Glomerular endothelial cell (primary cell): Measurements from ENCODE around the gene CCDC89. TPM values are rescaled to one million over a fixed set of nuclear protein-coding genes. Genes with fewer than 3 reads are reported as not detected.
"Not testable (repeated sequence)": the region's sequence is repeated elsewhere in the genome, so short reads cannot be mapped to it uniquely, and the experiment has no call there.

ENCODE experiments used
- DNase-seq: peaks from one replicate; pipeline ENCODE4 v3.0.0-alpha.2; 2011; ENCODE audit warnings: low read depth, low spot score; ENCODE audit errors: extremely low read depth
- total RNA-seq: library from RNA; depleted of rRNA; stranded (reverse); fragments of >200 nt; gene quantifications from 2 replicates; pipeline ENCODE4 v1.2.3, GENCODE V29; 2015

CCDC89 gene
- total RNA-seq, 1 donor from 2014 or later, result 0.58 TPM

DNA sequence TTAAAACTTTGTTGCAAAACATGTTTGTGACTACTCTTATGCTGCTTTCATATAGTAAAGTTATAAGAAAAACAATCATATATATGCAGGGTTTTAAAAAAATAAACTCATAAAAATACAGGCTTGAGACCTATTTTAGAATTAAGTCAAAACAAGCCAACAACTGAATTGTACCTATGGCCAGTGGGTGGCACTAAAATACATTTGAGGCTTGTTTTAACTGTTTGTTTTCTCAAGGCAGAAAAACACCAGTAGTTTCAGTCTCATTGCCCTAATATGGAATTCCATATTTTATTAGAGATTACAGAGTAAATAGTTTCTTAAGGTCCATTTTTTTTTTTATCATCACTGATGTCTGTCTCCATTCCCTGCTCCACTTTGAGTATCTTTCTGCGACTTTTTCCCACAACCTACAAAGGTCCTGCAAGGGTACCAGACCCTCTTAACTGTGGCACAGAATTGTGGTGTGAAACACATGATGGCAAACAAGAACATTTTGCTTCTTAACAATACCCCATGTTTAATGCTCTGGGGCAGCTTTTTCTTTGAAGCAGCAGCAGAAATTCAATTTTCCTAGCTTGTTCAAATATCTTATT is 8.5 kb upstream of the CCDC89 start:
- DNase-seq, result peak; percentile 42

DNA sequence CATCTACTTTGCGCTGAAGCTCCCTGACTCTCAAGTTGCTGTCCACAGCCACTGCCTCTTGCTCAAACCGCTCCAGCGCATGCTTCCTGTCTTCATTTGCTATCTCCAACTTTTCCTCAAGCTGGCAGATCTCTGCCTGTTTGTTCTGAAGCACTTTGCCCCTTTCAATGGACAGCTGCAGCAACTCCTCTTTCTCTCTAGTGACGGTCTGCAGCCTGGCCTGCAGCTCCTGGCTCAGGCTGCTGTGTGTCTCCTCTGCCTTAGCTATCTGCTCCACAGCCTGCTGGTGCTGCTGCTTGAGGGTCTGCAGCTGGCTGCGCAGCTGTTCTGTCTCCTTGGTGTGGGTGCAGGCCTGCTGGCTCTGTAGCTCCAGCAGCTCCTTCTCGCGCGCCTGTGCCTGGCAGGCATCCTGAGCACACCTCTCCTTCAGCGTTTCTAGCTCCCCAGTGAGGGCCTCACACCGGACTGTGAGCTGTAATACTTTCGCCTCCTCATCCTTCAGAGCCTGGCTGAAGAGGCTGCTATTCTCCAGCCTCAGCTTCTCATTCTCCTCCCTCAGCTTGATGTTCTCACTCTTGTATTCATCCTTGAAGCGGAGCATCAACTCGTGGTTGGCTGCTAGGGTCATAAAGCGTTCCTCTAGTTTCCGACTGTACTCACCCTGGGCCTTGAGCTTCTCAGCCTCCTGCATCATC is 723 bp downstream of the CCDC89 start:
- DNase-seq, result no peak

DNA sequence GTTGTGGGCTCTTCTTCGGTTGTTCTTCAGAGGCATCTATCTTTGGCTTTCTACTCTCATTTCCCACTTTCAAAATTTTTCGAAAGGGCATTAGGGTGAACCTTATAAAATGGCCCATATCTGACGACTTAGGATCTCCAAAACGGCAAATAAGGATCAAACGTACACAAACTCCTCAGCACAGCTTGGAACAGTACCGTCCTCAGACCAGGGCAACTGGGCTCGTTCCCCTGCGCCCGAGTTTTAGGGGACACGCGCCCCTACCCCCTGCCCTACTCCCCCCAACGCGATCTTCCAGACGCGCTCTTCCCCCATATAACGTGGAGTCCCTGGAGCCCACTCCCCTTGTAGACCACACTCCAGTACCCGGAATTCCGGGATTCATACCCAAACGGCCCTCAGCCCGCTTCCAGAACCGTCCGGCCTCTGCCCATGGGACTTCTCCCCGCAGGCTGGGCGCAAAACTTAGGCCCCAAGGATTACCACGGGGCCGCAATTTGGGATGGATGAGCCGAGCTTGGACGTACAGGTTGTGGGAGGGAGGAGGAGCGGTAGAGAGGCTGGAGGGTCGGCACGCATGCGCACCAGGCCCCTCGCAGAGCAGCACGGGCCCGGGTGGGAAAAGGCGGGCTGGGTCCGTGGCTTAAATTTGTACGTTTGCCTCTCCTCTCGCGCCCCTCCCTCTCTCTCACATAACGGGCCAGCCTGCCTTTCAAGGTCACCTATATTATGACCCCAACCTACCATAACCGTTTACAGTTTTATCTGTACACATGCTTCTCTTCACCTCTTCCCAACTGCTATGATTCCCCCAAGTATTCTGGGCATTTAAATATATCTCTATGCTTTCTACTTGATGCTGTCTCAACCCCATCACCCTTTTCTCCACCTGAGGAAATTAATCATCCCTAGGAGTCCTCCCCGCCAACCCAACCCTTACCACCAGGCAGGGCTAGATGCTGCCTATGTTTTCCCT is 3.4 kb downstream of the CCDC89 start:
- DNase-seq, result no peak

DNA sequence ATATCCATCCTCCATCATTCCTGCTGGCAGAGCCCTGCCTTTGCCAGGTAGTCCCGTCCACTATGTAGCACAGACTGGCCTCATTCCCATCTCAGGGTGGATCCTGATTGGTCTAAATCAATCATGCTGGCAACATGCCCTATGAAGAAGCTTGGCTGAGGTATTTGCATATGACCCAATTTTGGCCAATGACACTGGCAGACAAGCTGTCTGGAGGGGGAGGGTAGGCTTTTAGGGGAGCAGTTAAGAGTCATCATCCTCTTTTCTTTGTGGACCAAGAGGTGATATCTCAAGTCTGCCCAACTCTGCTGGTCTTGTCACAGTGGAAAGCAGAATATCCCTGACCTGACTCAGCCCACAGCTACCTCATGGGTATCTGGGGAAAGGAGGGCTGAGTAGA is 5.1 kb downstream of the CCDC89 start:
- DNase-seq, result no peak

DNA sequence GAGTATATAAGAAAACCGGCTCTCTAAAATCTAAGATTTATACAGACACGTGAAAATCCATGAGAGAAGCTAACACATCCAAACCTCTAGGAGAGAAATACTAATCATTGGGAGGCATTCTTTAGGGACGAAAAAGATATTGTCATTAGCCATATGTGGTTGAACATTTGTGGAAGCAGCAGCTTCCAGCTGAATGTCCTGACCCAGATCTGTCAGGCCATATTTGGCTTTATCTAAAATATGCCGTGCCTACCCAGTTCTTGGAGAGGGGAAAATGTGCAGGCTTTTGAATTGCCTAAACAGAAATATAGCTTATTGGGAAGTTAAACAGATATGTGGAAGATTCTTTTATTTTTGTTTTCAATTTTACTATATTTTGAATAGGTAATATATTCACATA is 6.4 kb downstream of the CCDC89 start:
- DNase-seq, result no peak

DNA sequence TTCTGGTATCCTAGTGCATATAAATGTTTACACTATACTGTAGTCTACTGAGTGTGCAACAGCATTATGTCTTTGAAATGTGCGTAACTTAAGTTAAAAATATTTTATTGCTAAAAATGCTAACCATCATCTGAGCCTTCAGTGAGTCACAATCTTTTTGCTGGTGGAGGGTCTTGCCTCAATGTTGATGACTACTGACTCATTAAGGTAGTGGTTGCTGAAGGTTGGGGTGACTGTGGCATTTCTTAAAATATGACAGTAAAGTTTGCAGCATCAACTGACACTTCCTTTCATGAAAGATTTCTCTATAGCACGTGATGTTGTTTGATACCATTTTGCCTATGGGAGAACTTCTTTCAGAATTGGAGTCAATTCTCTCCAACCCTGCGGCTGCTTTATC is 12.6 kb downstream of the CCDC89 start:
- no peak for DNase-seq

DNA sequence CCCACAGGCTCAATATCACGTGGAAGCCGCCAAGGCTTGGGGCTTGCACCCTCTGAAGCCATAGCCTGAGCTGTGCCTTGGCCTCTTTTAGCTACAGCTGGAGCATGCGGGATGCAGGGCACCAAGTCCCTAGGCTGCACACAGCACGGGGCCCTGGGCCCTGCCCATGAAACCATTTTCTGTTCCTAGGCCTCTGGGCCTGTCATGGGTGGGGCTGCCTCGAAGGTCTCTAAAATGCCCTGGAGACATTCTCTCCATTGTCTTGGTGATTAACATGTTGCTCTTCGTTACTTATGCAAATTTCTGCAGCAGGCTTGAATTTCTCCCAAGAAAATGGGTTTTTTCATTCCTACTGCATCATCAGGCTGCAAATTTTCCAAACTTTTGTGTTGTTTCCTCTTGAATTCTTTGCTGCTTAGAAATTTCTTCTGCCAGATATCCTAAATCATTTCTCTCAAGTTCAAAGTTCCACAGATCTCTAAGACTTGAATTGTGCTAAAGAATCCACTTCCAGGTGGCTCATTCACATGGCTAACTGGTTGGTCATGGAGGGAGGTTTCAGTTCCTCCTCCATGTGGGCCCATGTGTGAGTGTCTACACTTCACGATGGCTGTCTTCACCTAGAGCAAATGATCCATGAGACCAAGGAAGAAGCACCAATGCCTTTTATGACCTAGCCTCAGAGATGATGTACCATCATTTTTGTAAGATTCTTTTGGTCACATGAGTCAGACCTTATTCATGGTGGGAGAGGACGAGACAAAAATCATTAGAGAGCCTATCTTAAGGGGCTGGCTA is 13.7 kb downstream of the CCDC89 start:
- DNase-seq, result no peak

DNA sequence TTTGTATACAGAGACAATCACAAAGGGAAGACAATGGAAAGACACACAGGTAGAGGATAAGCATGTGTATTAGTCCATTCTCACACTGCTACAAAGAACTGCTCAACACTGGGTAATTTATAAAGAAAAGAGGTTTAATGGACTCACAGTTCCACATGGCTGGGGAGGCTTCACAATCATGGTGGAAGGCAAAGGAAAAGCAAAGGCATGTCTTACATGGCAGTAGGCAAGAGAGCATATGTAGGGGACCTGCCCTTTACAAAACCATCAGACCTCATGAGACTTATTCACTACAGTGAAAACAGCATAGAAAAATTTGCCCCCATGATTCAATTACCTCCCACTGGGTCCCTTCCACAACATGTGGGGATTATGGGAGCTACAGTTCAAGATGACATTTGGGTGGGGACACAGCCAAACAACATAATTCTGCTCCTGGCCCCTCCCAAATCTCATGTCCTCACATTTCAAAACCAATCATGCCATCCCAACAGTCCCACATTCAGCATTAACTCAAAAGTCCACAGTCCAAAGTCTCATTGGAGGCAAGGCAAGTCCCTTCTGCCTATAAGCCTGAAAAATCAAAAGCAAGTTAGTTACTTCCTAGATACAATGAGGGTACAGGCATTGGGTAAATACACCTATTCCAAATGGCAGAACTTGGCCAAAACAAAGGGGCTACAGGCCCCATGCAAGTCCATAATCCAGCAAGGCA is 14.9 kb downstream of the CCDC89 start:
- DNase-seq, result not testable (repeated sequence)

DNA sequence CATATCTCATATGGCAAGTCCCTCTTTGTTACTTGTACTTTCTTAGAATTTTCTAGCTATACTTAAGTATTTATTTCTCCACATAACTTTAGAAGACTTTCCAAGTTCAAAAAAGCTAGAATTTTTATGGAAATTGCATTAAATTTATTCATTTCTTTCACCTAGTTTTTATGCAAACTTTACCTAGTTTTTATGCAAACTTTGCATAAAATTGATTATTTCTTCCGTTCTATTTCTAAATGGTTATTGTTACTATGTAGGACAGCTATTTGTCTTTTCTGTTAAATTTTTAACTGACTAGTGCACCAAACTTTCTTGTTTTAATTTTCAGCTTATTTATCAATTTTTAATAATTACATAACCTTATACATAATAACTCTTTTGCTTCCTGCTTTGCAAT is 17.8 kb downstream of the CCDC89 start:
- no peak for DNase-seq

DNA sequence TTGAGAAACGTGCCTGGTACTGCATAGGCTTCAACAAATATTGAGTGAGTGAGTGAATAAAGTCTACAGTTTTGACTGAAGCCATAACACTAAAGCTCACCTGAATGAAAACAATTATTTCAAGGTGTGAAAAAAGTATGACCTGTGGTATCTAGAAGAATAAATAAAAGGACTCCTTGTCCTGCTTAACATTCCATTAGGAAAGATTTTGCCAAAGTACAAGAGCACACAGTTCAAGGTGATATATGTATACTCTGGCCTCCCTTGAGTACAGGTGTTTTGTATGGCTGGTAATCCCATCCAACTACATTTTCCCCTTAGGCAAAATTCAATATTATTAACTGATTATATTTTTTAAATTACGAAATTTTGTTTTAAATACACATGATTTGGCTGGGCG is 19.3 kb downstream of the CCDC89 start:
- DNase-seq, result no peak

DNA sequence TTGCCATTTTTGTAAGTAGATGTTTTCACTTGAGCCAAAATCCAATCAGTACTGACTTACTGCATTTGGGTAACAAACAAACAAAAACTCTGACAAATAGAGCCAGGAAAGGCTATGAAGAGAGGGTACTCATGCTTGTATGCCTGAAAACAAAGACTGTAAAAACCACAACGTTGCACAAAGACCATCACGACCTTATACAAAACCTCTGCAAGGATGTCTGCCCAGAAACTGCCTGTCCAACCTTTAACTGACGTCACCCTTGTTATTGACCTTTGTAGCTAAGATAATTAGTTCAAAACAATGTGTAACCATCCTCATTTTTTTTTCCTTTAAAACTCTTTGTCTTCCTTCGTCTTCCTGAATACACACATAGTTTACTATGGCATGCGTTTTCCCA is 20.3 kb downstream of the CCDC89 start:
- DNase-seq, result no peak

DNA sequence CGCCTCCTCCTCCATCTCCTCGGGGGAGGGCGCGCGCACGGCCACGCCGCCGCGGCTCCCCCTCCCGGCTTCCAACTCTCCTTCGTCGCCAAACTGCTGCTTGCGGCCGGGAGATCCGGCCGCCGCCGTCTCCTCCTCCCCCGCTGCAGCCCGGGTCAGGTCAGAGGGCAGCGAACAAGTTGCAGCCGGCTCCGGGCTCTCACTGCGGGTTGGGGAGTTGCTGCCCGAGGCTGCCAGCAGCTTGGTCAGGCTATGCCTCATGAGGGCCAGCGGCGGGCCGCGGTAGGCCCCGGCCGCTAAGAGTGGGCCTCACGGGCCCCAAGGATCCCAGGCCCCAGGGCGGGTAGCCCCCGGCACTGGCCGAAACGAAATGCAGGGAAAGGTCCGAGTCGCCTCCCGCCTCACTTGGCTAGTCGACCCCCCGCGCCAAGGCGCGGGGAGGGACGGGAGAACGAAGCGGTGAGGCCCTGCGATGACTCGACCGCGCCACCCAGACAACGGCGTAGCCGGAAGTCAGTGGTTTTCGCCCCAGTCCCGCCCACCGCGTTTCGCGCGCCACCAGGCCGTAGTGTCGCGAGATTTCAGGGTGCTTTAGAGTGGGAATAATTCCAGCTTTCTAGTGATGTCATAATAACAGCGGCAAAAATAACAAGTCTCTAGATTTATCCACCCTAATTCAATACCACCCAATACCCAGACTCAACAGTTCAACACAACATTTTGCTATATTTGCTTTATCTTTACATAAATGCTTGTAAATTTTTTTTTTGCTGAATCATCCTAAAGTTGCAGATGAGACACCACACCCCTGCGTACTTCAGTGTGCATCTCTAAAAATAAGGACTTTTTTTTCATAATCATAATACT is 21.1 kb downstream of the CCDC89 start, which contains the start of gene CREBZF:
TSS of gene CREBZF (minus strand) at position 515 of the 867 bp plus-strand sequence. CDS start at position 261, 254 bp downstream.
- DNase-seq, result peak; percentile 66

DNA sequence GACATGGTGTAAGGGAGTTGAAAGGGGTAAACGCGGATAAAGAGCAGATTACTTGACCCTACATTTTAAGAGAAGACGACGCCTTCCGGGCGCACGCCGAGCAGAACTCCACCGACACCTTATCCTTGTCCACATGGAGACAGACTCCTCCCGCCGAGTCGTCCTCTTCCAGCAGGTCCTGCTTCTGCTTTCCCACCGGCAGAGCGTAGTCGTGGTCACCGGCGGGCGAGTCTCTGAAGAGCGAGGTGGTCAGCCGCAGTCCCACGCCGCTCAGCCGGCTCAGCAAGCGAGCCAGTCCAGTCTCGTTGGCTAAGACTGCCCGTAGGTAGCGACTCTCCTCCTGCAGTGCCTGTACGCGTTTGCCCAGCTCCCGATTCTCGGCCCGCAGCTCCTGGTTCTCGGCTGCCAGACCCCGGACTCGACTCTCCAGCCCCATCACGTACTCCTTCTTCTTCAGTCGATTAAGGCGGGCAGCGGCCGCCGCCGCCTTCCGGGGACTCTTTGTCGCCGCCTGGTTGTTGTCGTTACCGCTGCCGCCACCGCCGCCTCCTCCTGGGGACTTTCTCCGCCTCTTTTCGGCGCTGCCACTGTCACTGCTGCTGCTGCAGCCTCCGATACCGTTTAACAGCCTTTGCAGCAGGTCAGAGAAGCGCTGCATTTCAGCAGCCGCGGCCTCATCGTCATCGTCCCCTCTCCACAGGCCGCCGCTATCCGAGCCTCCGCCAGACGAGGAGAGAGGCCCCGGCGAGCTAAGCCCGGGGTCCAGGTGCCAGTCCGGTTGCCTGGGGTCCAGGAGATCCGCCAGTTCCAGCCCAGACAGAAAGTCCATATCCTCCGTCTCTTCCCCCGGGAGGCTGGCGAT is 22.0 kb downstream of the CCDC89 start:
- no peak for DNase-seq

DNA sequence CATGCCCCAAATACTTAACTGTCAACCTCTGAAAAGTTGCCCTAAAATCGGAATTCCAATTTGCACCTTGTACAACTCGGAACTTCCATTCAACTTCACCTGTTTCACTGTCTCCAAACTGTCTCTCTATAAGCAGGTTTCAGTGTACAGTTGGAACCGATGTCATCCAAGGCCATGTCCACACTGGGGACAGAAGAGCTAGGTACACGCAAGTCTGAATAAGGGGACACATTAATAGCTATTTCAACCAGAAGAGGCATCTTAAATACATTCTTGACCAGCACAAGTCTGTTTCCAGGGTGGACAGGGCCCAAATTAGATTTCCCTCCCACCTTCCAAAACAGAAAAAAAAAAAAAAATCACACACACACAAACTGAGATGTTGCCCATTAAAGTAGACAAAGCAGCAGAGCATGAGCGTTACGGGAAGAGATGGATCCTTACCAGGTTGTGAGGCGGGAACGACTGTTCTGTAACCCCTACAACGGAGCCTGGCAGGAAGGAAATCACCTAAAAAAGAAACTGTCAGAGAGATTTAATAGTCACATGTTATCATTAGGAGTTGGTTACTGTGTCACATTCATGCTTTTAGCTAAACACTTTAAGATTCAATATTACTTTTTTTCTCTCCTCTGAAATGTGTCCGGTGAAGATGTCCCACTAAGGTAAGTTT is 22.8 kb downstream of the CCDC89 start:
- no peak for DNase-seq

DNA sequence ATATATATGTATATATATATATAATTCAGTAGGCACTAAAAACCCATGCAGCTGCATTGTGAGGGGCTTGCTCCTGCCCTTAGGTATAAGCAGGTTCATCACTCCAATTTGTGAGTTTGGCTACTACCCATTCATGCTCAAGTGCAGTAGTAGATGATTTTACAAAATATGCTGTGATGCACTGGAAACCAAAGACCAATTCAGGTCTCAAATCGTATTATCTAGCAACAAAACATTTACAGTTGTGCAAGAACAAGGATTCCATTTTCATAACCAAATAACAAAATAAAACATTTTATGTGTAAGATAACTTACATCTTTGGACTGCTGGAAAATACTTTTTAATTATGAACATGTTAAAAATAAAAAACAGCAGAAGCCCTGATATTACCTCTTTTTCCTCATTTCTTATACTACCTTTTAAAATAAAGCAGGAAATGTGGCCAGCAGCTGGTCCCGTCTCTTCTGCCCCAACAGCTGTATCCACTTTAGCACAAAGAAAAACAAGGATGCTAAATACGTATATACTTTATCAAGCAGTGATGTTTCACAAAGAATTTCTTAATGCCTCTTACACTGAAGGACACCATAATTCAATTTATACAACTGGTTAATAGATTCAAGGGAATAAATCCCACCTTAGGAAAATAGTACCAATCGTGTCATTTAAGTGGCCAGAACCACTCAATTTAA is 23.9 kb downstream of the CCDC89 start:
- DNase-seq, result no peak

DNA sequence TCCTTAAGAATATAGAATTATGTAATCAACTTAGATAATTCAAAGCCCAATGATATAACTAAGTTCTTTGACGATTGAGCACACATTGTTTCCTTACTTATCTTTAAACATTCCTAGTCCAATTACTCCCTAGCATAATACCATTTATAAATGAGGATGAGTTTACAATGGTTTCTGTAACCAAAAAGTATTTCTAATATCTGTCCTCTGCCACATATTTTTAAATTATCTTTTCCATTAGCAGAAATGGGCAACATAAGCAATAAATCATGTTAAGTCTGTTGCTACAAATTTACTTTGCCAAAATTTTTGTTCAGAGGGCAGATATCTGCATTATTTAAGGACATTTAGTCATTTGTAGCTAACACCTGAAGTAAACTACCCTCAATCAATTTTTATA is 27.8 kb downstream of the CCDC89 start:
- DNase-seq, result no peak

DNA sequence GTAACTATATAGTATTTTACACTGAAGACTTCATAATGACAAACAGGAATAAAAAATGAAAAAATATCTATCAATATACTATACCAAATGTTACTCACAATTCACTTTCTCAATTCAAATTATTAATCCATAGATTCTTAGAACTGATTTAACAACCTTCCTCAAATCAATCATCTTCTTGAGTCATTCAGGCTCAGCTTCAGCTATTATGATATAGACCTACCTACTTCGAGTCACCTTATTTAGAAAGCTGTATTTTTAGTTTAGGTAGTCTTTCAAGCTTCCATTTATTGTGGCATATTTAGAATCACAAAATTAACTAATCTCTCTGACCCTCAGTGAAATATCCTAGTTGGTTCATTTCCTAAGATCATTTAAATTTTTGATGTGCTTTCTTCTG is 29.2 kb downstream of the CCDC89 start:
- DNase-seq, result no peak
